ENCODE results near the gene FBXW4. TPM values are rescaled to one million over a fixed set of nuclear protein-coding genes. Genes with fewer than 3 reads are reported as not detected.

FBXW4 gene
- total RNA-seq, 2 donors from 2014 or later, result 61.3 to 92.2 TPM

DNA sequence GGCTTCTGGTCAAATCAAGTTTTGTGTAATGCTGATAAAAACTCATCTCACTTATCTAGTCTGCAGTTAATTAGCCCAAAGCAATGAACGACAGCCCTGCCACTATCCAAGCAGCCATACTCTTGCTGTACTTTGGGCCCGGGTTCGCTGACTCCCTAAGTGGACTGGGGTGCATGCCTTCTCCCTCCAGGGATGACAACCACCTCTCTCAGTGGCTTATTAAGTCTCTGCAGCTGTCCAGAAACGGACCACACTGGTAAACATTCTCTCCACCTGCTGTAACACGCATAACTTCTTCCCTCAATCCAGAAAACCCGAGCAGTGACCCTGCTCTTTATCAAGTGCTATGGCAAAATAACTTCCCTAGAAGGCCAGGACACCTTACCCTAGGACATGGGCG, 3.9 kb downstream of the FBXW4 start:
- TF ChIP-seq POLR2A (IDR thresholded peaks at IDR 0.05), result no peak
- TF ChIP-seq, protein P1, sequence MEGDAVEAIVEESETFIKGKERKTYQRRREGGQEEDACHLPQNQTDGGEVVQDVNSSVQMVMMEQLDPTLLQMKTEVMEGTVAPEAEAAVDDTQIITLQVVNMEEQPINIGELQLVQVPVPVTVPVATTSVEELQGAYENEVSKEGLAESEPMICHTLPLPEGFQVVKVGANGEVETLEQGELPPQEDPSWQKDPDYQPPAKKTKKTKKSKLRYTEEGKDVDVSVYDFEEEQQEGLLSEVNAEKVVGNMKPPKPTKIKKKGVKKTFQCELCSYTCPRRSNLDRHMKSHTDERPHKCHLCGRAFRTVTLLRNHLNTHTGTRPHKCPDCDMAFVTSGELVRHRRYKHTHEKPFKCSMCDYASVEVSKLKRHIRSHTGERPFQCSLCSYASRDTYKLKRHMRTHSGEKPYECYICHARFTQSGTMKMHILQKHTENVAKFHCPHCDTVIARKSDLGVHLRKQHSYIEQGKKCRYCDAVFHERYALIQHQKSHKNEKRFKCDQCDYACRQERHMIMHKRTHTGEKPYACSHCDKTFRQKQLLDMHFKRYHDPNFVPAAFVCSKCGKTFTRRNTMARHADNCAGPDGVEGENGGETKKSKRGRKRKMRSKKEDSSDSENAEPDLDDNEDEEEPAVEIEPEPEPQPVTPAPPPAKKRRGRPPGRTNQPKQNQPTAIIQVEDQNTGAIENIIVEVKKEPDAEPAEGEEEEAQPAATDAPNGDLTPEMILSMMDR (IDR thresholded peaks at IDR 0.05), result no peak
- TF ChIP-seq POLR2AphosphoS5 (IDR thresholded peaks at IDR 0.05), result no peak
- Histone ChIP-seq H3K9me3 (no peaks in the 10 kb centered on the region), H3K4me1 (replicated peaks) (peaks cover 10% of the 10 kb centered on the region), H3K36me3 (no peaks in the 10 kb centered on the region), H3K4me3 (no peak overlapping the region), H3K27me3 (replicated peaks; ENCODE audit: insufficient read depth) (no peaks in the 10 kb centered on the region), H3K27ac (no peak overlapping the region)
- intact Hi-C loops (cut with DNase I), result loop anchor here (10.0 kb wide), 2 partner anchors 86 to 696 kb away; partner anchors contain the start of gene LZTS2
- no peak for DNase-seq (ENCODE audit: low spot score)
- 58% methylated on average over 7 of the region's 7 CpGs for WGBS

DNA sequence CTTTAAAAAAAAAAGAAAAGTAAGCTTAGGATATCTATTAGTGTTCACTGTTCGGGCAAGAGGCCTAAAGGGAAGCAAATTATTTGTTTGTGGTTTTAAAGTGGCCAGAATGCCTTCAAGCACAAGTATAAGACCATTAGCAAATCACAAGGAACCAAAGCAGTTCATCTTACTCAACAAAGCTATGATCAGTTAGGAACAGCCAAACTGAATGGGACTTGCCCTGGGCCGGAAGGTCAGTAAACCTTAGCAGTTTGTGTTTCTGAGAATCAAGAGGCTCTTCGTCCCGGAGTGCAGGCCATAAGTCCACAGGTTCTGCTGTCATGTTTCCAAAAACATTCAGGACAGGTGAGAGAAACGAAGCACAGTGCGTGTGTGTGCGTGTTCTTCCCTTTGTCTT, 4.5 kb downstream of the FBXW4 start:
- 58% methylated on average over 7 of the region's 7 CpGs for WGBS
- intact Hi-C loops (cut with DNase I), result loop anchor here (10.0 kb wide), 2 partner anchors 86 to 696 kb away; partner anchors contain the start of gene LZTS2
- Histone ChIP-seq H3K27me3 (replicated peaks; ENCODE audit: insufficient read depth) (no peaks in the 10 kb centered on the region), H3K9me3 (no peaks in the 10 kb centered on the region), H3K36me3 (no peaks in the 10 kb centered on the region), H3K4me1 (replicated peaks) (peaks cover 8% of the 10 kb centered on the region), H3K4me3 (no peak overlapping the region), H3K27ac (no peak overlapping the region)
- DNase-seq (ENCODE audit: low spot score), result no peak
- TF ChIP-seq POLR2A (IDR thresholded peaks at IDR 0.05) (no peak), POLR2AphosphoS5 (IDR thresholded peaks at IDR 0.05) (no peak)
- TF ChIP-seq, protein P1 (IDR thresholded peaks at IDR 0.05), result no peak

DNA sequence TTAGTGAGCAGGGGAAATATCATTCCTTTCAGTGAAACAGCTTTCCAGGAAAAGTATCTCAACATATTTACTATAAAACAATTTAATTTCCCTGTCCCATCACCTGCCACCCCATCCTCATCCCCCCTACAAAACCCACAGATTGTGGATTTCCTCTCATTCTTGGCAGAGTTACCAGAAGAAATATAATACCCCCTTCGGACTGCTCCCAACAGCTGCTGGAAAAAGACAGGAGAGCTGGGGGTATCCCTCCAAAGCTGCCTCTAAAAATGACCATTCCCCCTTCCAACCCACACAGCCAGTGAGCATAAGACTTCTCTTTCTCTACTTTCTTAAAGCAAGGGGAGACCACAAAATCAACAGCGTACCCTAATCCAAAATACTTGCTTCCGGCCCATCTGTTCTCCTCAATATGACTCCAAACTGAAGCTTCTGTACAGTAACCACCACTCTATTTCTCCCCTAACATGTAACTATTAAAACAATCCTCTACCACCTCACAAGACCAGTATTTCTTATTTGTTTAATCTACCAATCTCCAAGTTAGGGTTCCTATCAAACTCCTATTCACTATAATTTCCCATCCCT, 7.8 kb downstream of the FBXW4 start:
- Histone ChIP-seq H3K36me3 (no peaks in the 10 kb centered on the region), H3K9me3 (no peaks in the 10 kb centered on the region), H3K4me1 (replicated peaks) (no peaks in the 10 kb centered on the region), H3K27me3 (replicated peaks; ENCODE audit: insufficient read depth) (no peaks in the 10 kb centered on the region), H3K4me3 (no peak overlapping the region), H3K27ac (no peak overlapping the region)
- no peak for DNase-seq (ENCODE audit: low spot score)
- TF ChIP-seq POLR2AphosphoS5 (IDR thresholded peaks at IDR 0.05) (no peak), POLR2A (IDR thresholded peaks at IDR 0.05) (no peak)
- TF ChIP-seq, protein P1 (IDR thresholded peaks at IDR 0.05), result no peak
- WGBS, result 63% methylated on average over 3 of the region's 3 CpGs
- intact Hi-C loops (cut with DNase I), result no loop called here

DNA sequence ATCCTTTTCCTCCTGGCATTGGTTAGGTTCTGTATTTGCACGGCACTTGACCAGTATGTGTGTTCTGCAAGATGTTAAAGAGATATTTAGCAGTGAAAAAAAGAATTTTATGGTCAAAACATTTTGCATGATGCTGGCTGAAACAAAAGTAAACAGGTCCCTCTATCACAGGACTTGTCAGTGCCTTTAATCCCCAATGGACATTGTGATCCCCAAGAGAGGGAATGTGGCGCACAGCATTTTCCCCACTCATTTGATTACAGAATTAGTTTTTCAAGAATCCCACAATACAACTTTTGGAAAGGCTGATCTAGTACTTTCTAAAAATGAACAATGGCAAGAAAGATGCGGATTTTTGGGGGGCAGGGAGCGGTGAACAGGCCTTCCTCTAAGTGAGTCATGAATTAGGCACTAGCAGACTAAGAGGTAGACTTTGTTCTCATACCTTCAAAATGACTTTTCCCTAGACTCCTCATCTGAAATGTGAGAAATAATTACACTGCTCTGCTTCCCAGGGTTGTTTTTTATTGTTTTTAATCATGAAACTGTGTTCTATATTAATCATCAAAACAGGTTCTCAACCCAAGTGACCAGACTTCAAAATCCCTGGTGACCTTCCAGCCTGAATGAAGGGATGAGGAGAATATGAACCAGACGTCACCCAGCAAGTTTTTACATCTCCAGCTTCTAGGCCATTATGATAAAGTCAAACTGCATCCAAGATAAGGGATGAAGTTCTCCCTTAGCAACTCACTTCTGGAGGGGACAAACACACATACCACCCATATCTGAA, 8.6 kb downstream of the FBXW4 start:
- Histone ChIP-seq H3K9me3 (no peaks in the 10 kb centered on the region), H3K4me1 (replicated peaks) (no peaks in the 10 kb centered on the region), H3K36me3 (no peaks in the 10 kb centered on the region), H3K4me3 (no peak overlapping the region), H3K27me3 (replicated peaks; ENCODE audit: insufficient read depth) (no peaks in the 10 kb centered on the region), H3K27ac (no peak overlapping the region)
- intact Hi-C loops (cut with DNase I), result no loop called here
- WGBS, result 90% methylated on average over 5 of the region's 5 CpGs
- TF ChIP-seq POLR2AphosphoS5 (IDR thresholded peaks at IDR 0.05) (no peak), POLR2A (IDR thresholded peaks at IDR 0.05) (no peak)
- TF ChIP-seq, protein P1 (IDR thresholded peaks at IDR 0.05), result no peak
- DNase-seq (ENCODE audit: low spot score), result no peak

Measured in prostate gland (tissue), 2 donors.